ENCODE data around the gene JMJD6.
"Not testable (repeated sequence)": the region's sequence is repeated elsewhere in the genome, so short reads cannot be mapped to it uniquely, and the experiment has no call there.

Gene JMJD6

GRCh38 chr17:76752006-76752405, 25.6 kb upstream of the JMJD6 start:
- no peak for TF ChIP-seq CTCF (conservative IDR thresholded peaks at IDR 0.05)
- no peak overlapping the region for H3K27ac ChIP-seq

GRCh38 chr17:76751416-76751993, 25.1 kb upstream of the JMJD6 start:
- no peak for TF ChIP-seq CTCF (conservative IDR thresholded peaks at IDR 0.05)

GRCh38 chr17:76748657-76749056, 22.3 kb upstream of the JMJD6 start:
- no peak overlapping the region for H3K27ac ChIP-seq
- TF ChIP-seq CTCF (conservative IDR thresholded peaks at IDR 0.05): no peak

More at GRCh38 chr17:76751416-76751993, 25.1 kb upstream of the JMJD6 start:
- no peak overlapping the region for H3K27ac ChIP-seq

GRCh38 chr17:76747716-76748363, 21.4 kb upstream of the JMJD6 start:
- no peak for TF ChIP-seq CTCF (conservative IDR thresholded peaks at IDR 0.05)
- no peak overlapping the region for H3K27ac ChIP-seq

GRCh38 chr17:76745785-76746184, 19.4 kb upstream of the JMJD6 start:
- not testable (repeated sequence) for H3K27ac ChIP-seq

- TF ChIP-seq CTCF (conservative IDR thresholded peaks at IDR 0.05): no peak
- no peak overlapping the region for H3K27ac ChIP-seq
Measured at GRCh38 chr17:76744747-76745146, 18.3 kb upstream of the JMJD6 start.

- H3K27ac ChIP-seq: no peak overlapping the region
- TF ChIP-seq CTCF (conservative IDR thresholded peaks at IDR 0.05): no peak
Measured at GRCh38 chr17:76742958-76743357, 16.6 kb upstream of the JMJD6 start.

All from VCaP (cell line).